ENCODE results near the gene AK8. TPM values are rescaled to one million over a fixed set of nuclear protein-coding genes. Genes with fewer than 3 reads are reported as not detected.

AK8 gene
- total RNA-seq: 1.6 and 2.0 TPM in 2 replicates

GRCh38 chr9:132877824-132878694, at the start of gene AK8:
Gene AK8, minus strand, starts transcription at chr9:132878284. Its CDS starts 29 bp downstream, at chr9:132878255.
- Histone ChIP-seq H3K4me3 (ENCODE audit: low read depth, low read length) (peak within 1 kb of the TSS; percentile 89), H3K27me3 (ENCODE audit: control insufficient read depth, insufficient read depth, low read length) (peaks cover 3% of the 10 kb centered on the region), H3K36me3 (ENCODE audit: control insufficient read depth, insufficient read depth, low read length) (no peaks in the 10 kb centered on the region)
- no peak for TF ChIP-seq CTCF (IDR thresholded peaks at IDR 0.05; ENCODE audit: insufficient read depth, low read length, poor library complexity, severe bottlenecking)
- DNase-seq (ENCODE audit: low read depth): no peak

GRCh38 chr9:132927704-132928103, 49.6 kb upstream of the AK8 start:
- Histone ChIP-seq H3K36me3 (ENCODE audit: control insufficient read depth, insufficient read depth, low read length) (no peaks in the 10 kb centered on the region), H3K4me3 (ENCODE audit: low read depth, low read length) (no peak overlapping the region), H3K27me3 (ENCODE audit: control insufficient read depth, insufficient read depth, low read length) (no peaks in the 10 kb centered on the region)
- DNase-seq (ENCODE audit: low read depth): no peak
- TF ChIP-seq CTCF (IDR thresholded peaks at IDR 0.05; ENCODE audit: insufficient read depth, low read length, poor library complexity, severe bottlenecking): no peak

GRCh38 chr9:132923346-132923902, 45.3 kb upstream of the AK8 start:
- no peaks in the 10 kb centered on the region for H3K27me3 ChIP-seq (ENCODE audit: control insufficient read depth, insufficient read depth, low read length)
- no peak for TF ChIP-seq CTCF (IDR thresholded peaks at IDR 0.05; ENCODE audit: insufficient read depth, low read length, poor library complexity, severe bottlenecking)
- H3K36me3 ChIP-seq (ENCODE audit: control insufficient read depth, insufficient read depth, low read length): no peaks in the 10 kb centered on the region
- no peak overlapping the region for H3K4me3 ChIP-seq (ENCODE audit: low read depth, low read length)
- no peak for DNase-seq (ENCODE audit: low read depth)

GRCh38 chr9:132919614-132920268, 41.7 kb upstream of the AK8 start:
- no peak for TF ChIP-seq CTCF (IDR thresholded peaks at IDR 0.05; ENCODE audit: insufficient read depth, low read length, poor library complexity, severe bottlenecking)
- Histone ChIP-seq H3K36me3 (ENCODE audit: control insufficient read depth, insufficient read depth, low read length) (no peaks in the 10 kb centered on the region), H3K4me3 (ENCODE audit: low read depth, low read length) (no peak overlapping the region), H3K27me3 (ENCODE audit: control insufficient read depth, insufficient read depth, low read length) (no peaks in the 10 kb centered on the region)
- DNase-seq (ENCODE audit: low read depth): no peak

- TF ChIP-seq CTCF (IDR thresholded peaks at IDR 0.05; ENCODE audit: insufficient read depth, low read length, poor library complexity, severe bottlenecking): no peak
- no peaks in the 10 kb centered on the region for H3K27me3 ChIP-seq (ENCODE audit: control insufficient read depth, insufficient read depth, low read length)
- H3K36me3 ChIP-seq (ENCODE audit: control insufficient read depth, insufficient read depth, low read length): peaks cover 1% of the 10 kb centered on the region
- H3K4me3 ChIP-seq (ENCODE audit: low read depth, low read length): no peak overlapping the region
- DNase-seq (ENCODE audit: low read depth): no peak
Measured at GRCh38 chr9:132914924-132915323, 36.8 kb upstream of the AK8 start.

Data from kidney epithelial cell (primary cell).